HFFc6 (cell line): Measurements from ENCODE around the gene ACTG1. TPM values are rescaled to one million over a fixed set of nuclear protein-coding genes. Genes with fewer than 3 reads are reported as not detected.
"Not testable (repeated sequence)": the region's sequence is repeated elsewhere in the genome, so short reads cannot be mapped to it uniquely, and the experiment has no call there.

Source experiments
- DNase-seq: peaks from one replicate; pipeline ENCODE4 v3.0.0-alpha.2; 2018
- H3K27ac Mint-ChIP-seq: 2 replicates; pipeline ENCODE4 v1.8.0; 2020; ENCODE audit warnings: mild to moderate bottlenecking, mixed read lengths
- H3K27me3 Mint-ChIP-seq: 2 replicates; pipeline ENCODE4 v1.8.0; 2021; ENCODE audit warnings: mild to moderate bottlenecking, moderate library complexity, mixed read lengths; ENCODE audit not compliant: insufficient read depth
- H3K36me3 Mint-ChIP-seq: 2 replicates; pipeline ENCODE4 v1.8.0; 2021; ENCODE audit warnings: low read depth, mixed read lengths
- H3K4me1 Mint-ChIP-seq: 2 replicates; pipeline ENCODE4 v1.8.0; 2020; ENCODE audit warnings: low read depth, mixed read lengths
- H3K4me3 Mint-ChIP-seq: 2 replicates; pipeline ENCODE4 v1.8.0; 2020; ENCODE audit warnings: mild to moderate bottlenecking, moderate library complexity, mixed read lengths
- H3K9me3 Mint-ChIP-seq: 2 replicates; pipeline ENCODE4 v1.8.0; 2020; ENCODE audit warnings: mild to moderate bottlenecking, mixed read lengths
- CTCF ChIP-seq: fragments of 200-600 bp; sonication (generic); IDR thresholded peaks from 2 replicates; pipeline ENCODE4 v1.5.0; 2021; ENCODE audit warnings: antibody characterized with exemption, mild to moderate bottlenecking
- total RNA-seq, 6 experiments: library from RNA; stranded (reverse); fragmentation: NEBNext Ultra II Directional; extraction: Animal tissue kit (Norgen Biotek cat#: 25700); gene quantifications; 2 replicates in 1 of 6; 3 replicates in 5 of 6; pipeline ENCODE4 v1.2.3, GENCODE V29; 2021

Gene ACTG1
- total RNA-seq, 6 experiments from 2014 or later, result 7,891 to 11,135 (median 9,908) TPM

DNA sequence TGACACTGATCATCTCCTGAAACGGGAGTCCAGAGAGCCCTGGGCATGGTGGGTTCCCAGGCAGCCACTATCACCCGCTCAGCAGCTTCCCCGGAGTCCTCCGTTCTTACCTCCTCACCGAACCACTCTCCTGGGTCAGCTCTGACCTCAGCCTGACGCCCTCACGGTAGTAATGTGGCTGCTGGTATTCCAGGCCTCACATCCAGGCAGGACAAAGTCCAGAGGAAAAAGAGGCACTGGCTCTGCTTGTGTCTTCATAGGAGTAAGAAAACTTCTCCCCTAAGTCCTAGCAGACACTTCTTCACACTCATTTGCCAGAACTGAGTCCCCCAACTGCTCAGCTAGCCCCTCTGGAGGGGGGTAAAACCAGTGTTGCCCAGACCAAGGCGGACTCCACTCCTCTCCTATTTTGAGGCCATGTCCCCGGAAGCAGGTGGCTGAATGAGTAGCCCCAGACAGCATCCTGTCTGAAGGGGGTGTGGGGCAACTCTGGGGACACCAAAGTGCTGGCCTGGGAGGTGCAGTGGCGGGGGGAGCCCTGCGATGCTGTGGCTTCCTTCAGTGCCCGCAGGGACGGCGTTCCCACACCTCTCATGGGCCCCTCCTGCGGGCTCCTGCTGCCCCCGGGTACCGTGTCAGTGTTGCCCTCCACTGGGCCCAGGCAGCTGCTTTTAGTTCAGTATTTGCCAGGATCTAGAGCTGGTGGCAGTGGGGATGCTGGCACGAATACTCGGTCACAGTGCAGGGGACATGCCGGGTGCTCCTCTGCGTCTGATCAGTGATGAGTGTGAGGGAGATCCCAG, 20.9 kb upstream of the ACTG1 start:
- no peak overlapping the region for H3K4me3 Mint-ChIP-seq
- H3K4me1 Mint-ChIP-seq, result no peaks in the 10 kb centered on the region
- no peak overlapping the region for H3K27ac Mint-ChIP-seq
- H3K36me3 Mint-ChIP-seq, result no peaks in the 10 kb centered on the region
- no peak for DNase-seq
- H3K27me3 Mint-ChIP-seq, result peaks cover 10% of the 10 kb centered on the region
- TF ChIP-seq CTCF, result no peak
- no peaks in the 10 kb centered on the region for H3K9me3 Mint-ChIP-seq

GRCh38 chr17:81532490-81533287, 20.1 kb upstream of the ACTG1 start:
- Mint-ChIP-seq H3K36me3 (no peaks in the 10 kb centered on the region), H3K4me3 (no peak overlapping the region), H3K27me3 (peaks cover 7% of the 10 kb centered on the region), H3K9me3 (no peaks in the 10 kb centered on the region), H3K27ac (no peak overlapping the region), H3K4me1 (no peaks in the 10 kb centered on the region; the same call in 1 of the 2 replicates)
- DNase-seq, result no peak
- TF ChIP-seq CTCF, result no peak

DNA sequence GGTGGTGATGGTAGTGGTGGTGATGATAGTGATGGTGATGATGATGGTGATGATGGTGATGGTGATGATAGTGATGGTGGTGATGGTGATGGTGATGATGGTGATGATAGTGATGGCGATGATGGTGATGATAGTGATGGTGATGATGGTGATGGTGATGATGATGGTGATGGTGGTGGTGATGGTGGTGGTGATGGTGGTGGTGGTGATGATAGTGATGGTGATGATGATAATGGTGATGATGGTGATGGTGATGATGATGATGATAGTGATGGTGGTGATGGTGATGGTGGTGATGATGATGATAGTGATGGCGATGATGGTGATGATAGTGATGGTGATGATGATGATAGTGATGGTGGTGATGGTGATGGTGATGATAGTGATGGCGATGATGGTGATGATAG, 19.4 kb upstream of the ACTG1 start:
- not testable (repeated sequence) for H3K27me3 Mint-ChIP-seq, DNase-seq, H3K4me3 Mint-ChIP-seq, H3K9me3 Mint-ChIP-seq, H3K4me1 Mint-ChIP-seq, H3K27ac Mint-ChIP-seq, H3K36me3 Mint-ChIP-seq

DNA sequence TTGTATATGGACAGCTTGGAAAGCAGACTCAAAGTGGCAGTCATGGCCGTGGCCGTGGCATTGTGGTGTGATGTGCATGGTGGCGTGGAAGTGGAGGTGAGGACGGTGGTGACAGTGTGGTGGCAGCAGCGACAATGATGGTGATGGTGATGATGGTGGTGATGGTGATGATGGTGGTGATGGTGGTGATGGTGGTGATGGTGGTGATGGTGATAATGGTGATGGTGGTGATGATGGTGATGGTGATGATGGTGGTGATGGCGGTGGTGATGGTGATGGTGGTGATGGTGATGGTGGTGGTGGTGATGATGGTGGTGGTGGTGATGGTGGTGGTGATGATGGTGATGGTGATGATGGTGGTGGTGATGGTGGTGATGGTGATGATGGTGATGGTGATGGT, 18.4 kb upstream of the ACTG1 start:
- not testable (repeated sequence) for H3K4me1 Mint-ChIP-seq, H3K27ac Mint-ChIP-seq, H3K36me3 Mint-ChIP-seq, H3K4me3 Mint-ChIP-seq, H3K9me3 Mint-ChIP-seq, H3K27me3 Mint-ChIP-seq, DNase-seq

DNA sequence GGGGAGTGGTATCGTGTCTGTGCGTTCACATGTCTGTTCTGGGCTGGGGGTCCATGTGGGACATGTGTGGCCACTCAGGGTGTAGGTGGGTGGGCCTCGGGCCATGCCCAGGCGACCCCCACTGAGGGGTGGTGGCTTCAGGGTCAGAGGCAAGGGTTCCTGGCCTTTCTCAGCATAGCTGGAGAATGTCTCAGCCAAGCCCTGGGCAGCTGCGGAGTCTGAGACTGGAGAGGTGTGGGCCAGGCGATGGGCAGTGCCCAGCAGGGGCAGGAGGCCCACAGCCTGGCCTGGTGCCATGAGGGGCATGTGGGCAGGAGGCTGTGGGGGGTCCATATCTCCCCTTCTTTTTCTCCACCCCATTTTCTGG, 16.8 kb upstream of the ACTG1 start:
- Mint-ChIP-seq H3K4me1 (no peaks in the 10 kb centered on the region; the same call in 1 of the 2 replicates), H3K9me3 (no peaks in the 10 kb centered on the region), H3K27ac (no peak overlapping the region), H3K4me3 (no peak overlapping the region; the same call in 1 of the 2 replicates), H3K27me3 (peaks cover 4% of the 10 kb centered on the region; the same call in 1 of the 2 replicates), H3K36me3 (no peaks in the 10 kb centered on the region)
- no peak for TF ChIP-seq CTCF
- DNase-seq, result no peak

- Mint-ChIP-seq H3K27ac (no peak overlapping the region), H3K9me3 (no peaks in the 10 kb centered on the region), H3K4me1 (no peaks in the 10 kb centered on the region; the same call in 1 of the 2 replicates), H3K36me3 (no peaks in the 10 kb centered on the region), H3K27me3 (peaks cover 4% of the 10 kb centered on the region; the same call in 1 of the 2 replicates), H3K4me3 (no peak overlapping the region)
- no peak for DNase-seq
- TF ChIP-seq CTCF, result no peak
These were observed 16.2 kb upstream of the ACTG1 start for GRCh38 chr17:81528651-81529436.
